ENCODE results near the gene ZCCHC24.

Gene ZCCHC24

DNA sequence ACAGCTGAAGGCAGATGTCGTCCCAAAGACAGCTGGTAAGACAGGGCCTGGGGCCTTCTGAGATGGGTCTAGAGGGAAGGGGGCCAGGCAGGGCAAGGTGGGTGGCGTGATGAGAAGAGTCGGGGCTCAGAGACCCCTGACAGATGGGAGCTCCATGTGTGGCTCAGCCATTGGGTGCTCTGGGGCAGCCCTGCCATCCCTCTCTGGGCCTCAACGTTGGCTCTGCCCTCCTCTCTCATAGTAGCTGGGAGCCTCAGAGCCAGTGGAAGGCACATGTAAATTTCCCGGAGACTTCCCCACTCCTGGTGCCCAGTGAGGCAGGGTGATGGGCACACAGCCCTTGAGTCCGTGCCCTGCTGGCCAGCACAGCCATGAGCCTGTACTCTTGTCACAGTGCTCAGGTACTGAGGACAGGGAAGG lies 96.3 kb downstream of the ZCCHC24 start:
- H3K27ac ChIP-seq = peak overlapping the region; percentile 97; the same call in 1 of the 2 replicates
- peak overlapping the region; percentile 100 for H3K4me2 ChIP-seq
- no peak overlapping the region for H3K4me3 ChIP-seq (IDR thresholded peaks at IDR 0.05; ENCODE audit: insufficient read depth, low read depth, low read length)
- H4K20me1 ChIP-seq (ENCODE audit: insufficient read depth) = peaks cover 15% of the 10 kb centered on the region
- H3K79me2 ChIP-seq (ENCODE audit: insufficient read depth, low read depth) = peaks cover 45% of the 10 kb centered on the region
- peak overlapping the region; percentile 100; the same call in 1 of the 2 replicates for H3K9ac ChIP-seq
- H2AFZ ChIP-seq (ENCODE audit: low read depth) = no peak overlapping the region
- no peaks in the 10 kb centered on the region for H3K27me3 ChIP-seq (ENCODE audit: insufficient read depth, low read depth)
- peaks cover 36% of the 10 kb centered on the region; the same call in 1 of the 2 replicates for H3K36me3 ChIP-seq (ENCODE audit: insufficient read depth)
- TF ChIP-seq, protein P1, sequence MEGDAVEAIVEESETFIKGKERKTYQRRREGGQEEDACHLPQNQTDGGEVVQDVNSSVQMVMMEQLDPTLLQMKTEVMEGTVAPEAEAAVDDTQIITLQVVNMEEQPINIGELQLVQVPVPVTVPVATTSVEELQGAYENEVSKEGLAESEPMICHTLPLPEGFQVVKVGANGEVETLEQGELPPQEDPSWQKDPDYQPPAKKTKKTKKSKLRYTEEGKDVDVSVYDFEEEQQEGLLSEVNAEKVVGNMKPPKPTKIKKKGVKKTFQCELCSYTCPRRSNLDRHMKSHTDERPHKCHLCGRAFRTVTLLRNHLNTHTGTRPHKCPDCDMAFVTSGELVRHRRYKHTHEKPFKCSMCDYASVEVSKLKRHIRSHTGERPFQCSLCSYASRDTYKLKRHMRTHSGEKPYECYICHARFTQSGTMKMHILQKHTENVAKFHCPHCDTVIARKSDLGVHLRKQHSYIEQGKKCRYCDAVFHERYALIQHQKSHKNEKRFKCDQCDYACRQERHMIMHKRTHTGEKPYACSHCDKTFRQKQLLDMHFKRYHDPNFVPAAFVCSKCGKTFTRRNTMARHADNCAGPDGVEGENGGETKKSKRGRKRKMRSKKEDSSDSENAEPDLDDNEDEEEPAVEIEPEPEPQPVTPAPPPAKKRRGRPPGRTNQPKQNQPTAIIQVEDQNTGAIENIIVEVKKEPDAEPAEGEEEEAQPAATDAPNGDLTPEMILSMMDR (conservative IDR thresholded peaks at IDR 0.05; ENCODE audit: low read depth, low read length) = no peak
- H3K4me1 ChIP-seq (ENCODE audit: low read depth, poor library complexity, severe bottlenecking) = peaks cover 51% of the 10 kb centered on the region

DNA sequence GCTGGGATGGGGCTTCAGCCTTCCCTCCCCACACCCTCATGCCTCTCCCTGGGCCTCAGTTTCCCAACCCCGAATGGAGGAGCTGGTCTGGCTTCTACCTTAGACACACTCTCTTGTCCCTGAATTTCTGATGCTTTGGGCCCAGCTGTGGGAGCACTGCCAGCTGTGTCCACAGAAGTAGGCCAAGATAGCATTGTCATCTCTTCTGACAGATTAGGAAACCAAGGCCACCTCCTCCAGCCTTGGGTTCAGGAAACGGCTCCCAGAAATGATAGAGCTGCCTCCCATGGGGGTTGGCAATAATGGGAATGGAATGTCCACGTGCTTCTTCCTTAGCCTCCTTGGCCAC lies 96.8 kb downstream of the ZCCHC24 start:
- H3K79me2 ChIP-seq (ENCODE audit: insufficient read depth, low read depth) = peaks cover 45% of the 10 kb centered on the region
- TF ChIP-seq, protein P1 (conservative IDR thresholded peaks at IDR 0.05; ENCODE audit: low read depth, low read length) = no peak
- peaks cover 51% of the 10 kb centered on the region for H3K4me1 ChIP-seq (ENCODE audit: low read depth, poor library complexity, severe bottlenecking)

DNA sequence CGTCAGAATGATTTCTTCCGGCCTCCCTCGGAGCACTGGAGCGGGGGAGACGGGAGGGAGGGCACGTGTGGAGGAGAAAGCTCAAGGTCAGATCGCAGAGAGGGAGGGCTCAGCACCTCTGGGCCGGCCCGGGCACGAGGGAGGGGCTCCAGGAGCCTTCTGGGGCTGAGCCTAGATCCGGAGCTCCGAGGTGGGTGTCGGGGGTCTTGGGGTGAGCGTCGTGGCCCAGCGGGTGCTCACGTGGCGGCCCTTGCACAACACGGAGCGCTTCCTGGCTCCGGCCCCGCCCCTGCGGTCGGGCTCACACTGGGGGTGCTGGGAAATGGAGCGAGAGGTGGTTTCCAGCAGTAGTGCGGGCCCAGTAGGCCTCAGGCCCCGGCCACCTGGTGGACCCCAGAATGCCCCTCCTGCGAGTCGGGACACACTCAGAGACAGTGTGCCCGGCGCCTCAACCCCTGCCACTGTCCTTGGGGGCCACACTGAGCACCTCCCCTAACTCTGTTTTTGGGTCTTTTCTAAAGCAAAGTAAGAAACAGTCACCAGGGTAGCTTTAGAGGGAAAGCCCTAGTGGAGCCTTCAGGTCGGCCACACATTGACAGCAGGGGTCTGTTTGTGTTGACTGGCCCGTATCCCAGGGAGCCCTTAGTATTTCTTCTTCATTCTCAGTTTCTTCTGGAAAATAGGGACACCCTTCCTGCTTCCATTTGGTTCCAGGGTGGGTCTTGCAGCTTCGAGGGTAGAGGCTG lies 97.4 kb downstream of the ZCCHC24 start:
- peaks cover 15% of the 10 kb centered on the region for H4K20me1 ChIP-seq (ENCODE audit: insufficient read depth)
- TF ChIP-seq, protein P1 (conservative IDR thresholded peaks at IDR 0.05; ENCODE audit: low read depth, low read length) = no peak
- H3K79me2 ChIP-seq (ENCODE audit: insufficient read depth, low read depth) = peaks cover 45% of the 10 kb centered on the region

More for the DNA sequence above, 96.8 kb downstream of the ZCCHC24 start:
- H4K20me1 ChIP-seq (ENCODE audit: insufficient read depth) = peaks cover 15% of the 10 kb centered on the region
- H3K4me2 ChIP-seq = peak overlapping the region; percentile 100
- no peak overlapping the region for H3K4me3 ChIP-seq (IDR thresholded peaks at IDR 0.05; ENCODE audit: insufficient read depth, low read depth, low read length)
- no peaks in the 10 kb centered on the region for H3K27me3 ChIP-seq (ENCODE audit: insufficient read depth, low read depth)
- peak overlapping the region; percentile 100 for H3K9ac ChIP-seq
- H2AFZ ChIP-seq (ENCODE audit: low read depth) = no peak overlapping the region
- peak overlapping the region; percentile 97 for H3K27ac ChIP-seq
- peaks cover 32% of the 10 kb centered on the region; the same call in 1 of the 2 replicates for H3K36me3 ChIP-seq (ENCODE audit: insufficient read depth)

DNA sequence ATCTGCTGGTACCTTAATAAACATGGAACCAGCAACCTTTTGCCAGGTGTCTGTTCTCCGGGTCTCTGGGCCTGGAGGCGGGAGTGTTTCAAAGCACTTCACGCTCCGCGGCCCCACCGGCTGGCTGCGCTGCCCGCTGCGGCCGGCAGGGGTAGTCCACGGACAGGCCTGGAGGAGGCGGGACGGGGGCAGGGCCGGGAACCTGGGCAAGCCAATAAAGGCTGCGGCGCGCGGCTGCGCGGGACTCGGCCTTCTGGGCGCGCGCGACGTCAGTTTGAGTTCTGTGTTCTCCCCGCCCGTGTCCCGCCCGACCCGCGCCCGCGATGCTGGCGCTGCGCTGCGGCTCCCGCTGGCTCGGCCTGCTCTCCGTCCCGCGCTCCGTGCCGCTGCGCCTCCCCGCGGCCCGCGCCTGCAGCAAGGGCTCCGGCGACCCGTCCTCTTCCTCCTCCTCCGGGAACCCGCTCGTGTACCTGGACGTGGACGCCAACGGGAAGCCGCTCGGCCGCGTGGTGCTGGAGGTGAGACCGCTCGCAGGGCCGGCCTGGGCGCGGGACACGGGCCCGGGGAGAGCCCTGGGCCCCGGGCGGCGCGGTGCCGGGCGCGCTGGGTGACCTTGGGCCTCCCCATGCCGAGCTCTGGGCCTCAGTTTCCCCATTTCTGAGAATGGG lies 98.1 kb downstream of the ZCCHC24 start, which contains the start of gene PPIF:
Gene PPIF, plus strand, starts transcription at position 244 of the 668 bp plus-strand sequence. Its CDS starts 80 bp downstream, at position 324.
- Histone ChIP-seq H3K4me2 (peak within 1 kb of the TSS; percentile 100), H3K9ac (peak within 1 kb of the TSS; percentile 100), H3K4me1 (ENCODE audit: low read depth, poor library complexity, severe bottlenecking) (peaks cover 45% of the 10 kb centered on the region), H3K27me3 (ENCODE audit: insufficient read depth, low read depth) (no peaks in the 10 kb centered on the region), H3K4me3 (IDR thresholded peaks at IDR 0.05; ENCODE audit: insufficient read depth, low read depth, low read length) (no peak within 1 kb of the TSS), H2AFZ (ENCODE audit: low read depth) (peak within 1 kb of the TSS; percentile 41), H3K27ac (peak within 1 kb of the TSS; percentile 97), H3K79me2 (ENCODE audit: insufficient read depth, low read depth) (peaks cover 42% of the 10 kb centered on the region), H4K20me1 (ENCODE audit: insufficient read depth) (peaks cover 15% of the 10 kb centered on the region), H3K36me3 (ENCODE audit: insufficient read depth) (peaks cover 22% of the 10 kb centered on the region; the same call in 1 of the 2 replicates)
- TF ChIP-seq, protein P1 (conservative IDR thresholded peaks at IDR 0.05; ENCODE audit: low read depth, low read length) = peak; percentile 82

More for the DNA sequence above, 97.4 kb downstream of the ZCCHC24 start:
- Histone ChIP-seq H3K4me1 (ENCODE audit: low read depth, poor library complexity, severe bottlenecking) (peaks cover 46% of the 10 kb centered on the region), H3K4me3 (IDR thresholded peaks at IDR 0.05; ENCODE audit: insufficient read depth, low read depth, low read length) (no peak overlapping the region), H3K27me3 (ENCODE audit: insufficient read depth, low read depth) (no peaks in the 10 kb centered on the region), H3K36me3 (ENCODE audit: insufficient read depth) (peaks cover 27% of the 10 kb centered on the region; the same call in 1 of the 2 replicates), H3K4me2 (peak overlapping the region; percentile 100), H3K9ac (peak overlapping the region; percentile 100), H2AFZ (ENCODE audit: low read depth) (peak overlapping the region; percentile 41; the same call in 1 of the 2 replicates), H3K27ac (peak overlapping the region; percentile 97)
